Measurements from ENCODE around the gene PAQR5. TPM values are rescaled to one million over a fixed set of nuclear protein-coding genes. Genes with fewer than 3 reads are reported as not detected.
A peak's percentile ranks its signal among the peaks of the same experiment; 100 is the strongest.
"Not testable (repeated sequence)": the region's sequence is repeated elsewhere in the genome, so short reads cannot be mapped to it uniquely, and the experiment has no call there.

PAQR5 gene
- total RNA-seq, 3 donors from 2014 or later = 0.96 to 2.6 (median 2.0) TPM

GRCh38 chr15:69444686-69445085 lies 146.0 kb downstream of the PAQR5 start:
- H3K4me3 ChIP-seq = no peak overlapping the region

GRCh38 chr15:69446953-69447352 lies 148.2 kb downstream of the PAQR5 start:
- H3K36me3 ChIP-seq = no peaks in the 10 kb centered on the region
- H3K4me3 ChIP-seq = no peak overlapping the region
- no peaks in the 10 kb centered on the region for H3K27me3 ChIP-seq
- H3K27ac ChIP-seq = no peak overlapping the region
- intact Hi-C loops (cut with DNase I; ENCODE audit: low total_unique reads) = no loop called here
- no peaks in the 10 kb centered on the region for H3K4me1 ChIP-seq
- DNase-seq (ENCODE audit: low spot score in 2 of 2) = no peak
- no peak for TF ChIP-seq CTCF (IDR thresholded peaks at IDR 0.05)
- TF ChIP-seq POLR2AphosphoS5 (IDR thresholded peaks at IDR 0.05) = no peak
- TF ChIP-seq POLR2A (IDR thresholded peaks at IDR 0.05) = no peak
- H3K9me3 ChIP-seq = no peaks in the 10 kb centered on the region

More at GRCh38 chr15:69444686-69445085, 146.0 kb downstream of the PAQR5 start:
- Histone ChIP-seq H3K27ac (no peak overlapping the region), H3K9me3 (no peaks in the 10 kb centered on the region), H3K36me3 (no peaks in the 10 kb centered on the region), H3K27me3 (no peaks in the 10 kb centered on the region), H3K4me1 (no peaks in the 10 kb centered on the region)
- TF ChIP-seq POLR2A (IDR thresholded peaks at IDR 0.05) (no peak), CTCF (IDR thresholded peaks at IDR 0.05) (no peak), POLR2AphosphoS5 (IDR thresholded peaks at IDR 0.05) (no peak)
- no peak for DNase-seq (ENCODE audit: low spot score in 2 of 2)
- intact Hi-C loops (cut with DNase I; ENCODE audit: low total_unique reads) = no loop called here

- H3K27me3 ChIP-seq; H3K4me3 ChIP-seq; H3K27ac ChIP-seq; H3K36me3 ChIP-seq; intact Hi-C loops (cut with DNase I; ENCODE audit: low total_unique reads); H3K4me1 ChIP-seq; DNase-seq (ENCODE audit: low spot score in 2 of 2); H3K9me3 ChIP-seq: not testable (repeated sequence)
Measured at GRCh38 chr15:69450221-69450620, 151.5 kb downstream of the PAQR5 start.

GRCh38 chr15:69450968-69451695 lies 152.4 kb downstream of the PAQR5 start:
- Histone ChIP-seq H3K27me3 (no peaks in the 10 kb centered on the region), H3K4me3 (no peak overlapping the region), H3K27ac (no peak overlapping the region), H3K9me3 (no peaks in the 10 kb centered on the region), H3K36me3 (no peaks in the 10 kb centered on the region), H3K4me1 (peaks cover 0 to 11% of the 10 kb centered on the region in 2 donors)
- TF ChIP-seq CTCF (IDR thresholded peaks at IDR 0.05) = no peak
- TF ChIP-seq POLR2A (IDR thresholded peaks at IDR 0.05) = no peak
- no peak for TF ChIP-seq POLR2AphosphoS5 (IDR thresholded peaks at IDR 0.05)
- DNase-seq (ENCODE audit: low spot score in 2 of 2) = no peak
- intact Hi-C loops (cut with DNase I; ENCODE audit: low total_unique reads) = no loop called here

- no peaks in the 10 kb centered on the region for H3K9me3 ChIP-seq
- DNase-seq (ENCODE audit: low spot score in 2 of 2) = no peak
- TF ChIP-seq POLR2A (IDR thresholded peaks at IDR 0.05) = no peak
- TF ChIP-seq POLR2AphosphoS5 (IDR thresholded peaks at IDR 0.05) = no peak
- peak in 1 of 3 donors; percentile 1 for TF ChIP-seq CTCF (IDR thresholded peaks at IDR 0.05)
- no peaks in the 10 kb centered on the region for H3K36me3 ChIP-seq
- peaks cover 0 to 11% of the 10 kb centered on the region in 2 donors for H3K4me1 ChIP-seq
- H3K27ac ChIP-seq = peak overlapping the region; percentile 86 to 97
- peak overlapping the region; percentile 67 to 100 (median 97) for H3K4me3 ChIP-seq
- H3K27me3 ChIP-seq = no peaks in the 10 kb centered on the region
- intact Hi-C loops (cut with DNase I; ENCODE audit: low total_unique reads) = no loop called here
Measured at GRCh38 chr15:69451951-69452691, 153.4 kb downstream of the PAQR5 start.
